HG03460 (cell line): ENCODE data around the gene CTSH.
"Not testable (repeated sequence)": the region's sequence is repeated elsewhere in the genome, so short reads cannot be mapped to it uniquely, and the experiment has no call there.

Experiments used
- ATAC-seq: cut with Tn5 transposase; IDR thresholded peaks from one replicate; pipeline ENCODE4 v1.9.1; 2021; ENCODE audit not compliant: unreplicated experiment

The CTSH gene

DNA sequence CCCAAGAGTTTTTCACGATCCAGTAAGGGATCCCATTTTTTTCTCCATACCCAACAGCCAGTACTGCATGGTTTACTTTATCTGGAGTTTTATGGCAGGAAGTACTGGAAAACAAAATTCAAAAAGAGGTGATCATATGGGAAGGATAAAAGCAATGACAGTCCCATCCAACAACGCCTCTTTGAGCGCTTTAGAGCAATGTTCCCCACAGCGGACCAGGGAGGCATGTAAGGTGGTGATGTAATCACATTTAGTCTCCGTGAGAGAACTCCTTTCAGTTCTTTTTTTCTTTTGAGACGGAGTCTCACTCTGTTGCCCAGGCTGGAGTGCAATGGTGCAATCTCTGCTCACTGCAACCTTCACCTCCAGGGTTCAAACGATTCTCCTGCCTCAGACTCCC, 21.8 kb downstream of the CTSH start:
- ATAC-seq: no peak

DNA sequence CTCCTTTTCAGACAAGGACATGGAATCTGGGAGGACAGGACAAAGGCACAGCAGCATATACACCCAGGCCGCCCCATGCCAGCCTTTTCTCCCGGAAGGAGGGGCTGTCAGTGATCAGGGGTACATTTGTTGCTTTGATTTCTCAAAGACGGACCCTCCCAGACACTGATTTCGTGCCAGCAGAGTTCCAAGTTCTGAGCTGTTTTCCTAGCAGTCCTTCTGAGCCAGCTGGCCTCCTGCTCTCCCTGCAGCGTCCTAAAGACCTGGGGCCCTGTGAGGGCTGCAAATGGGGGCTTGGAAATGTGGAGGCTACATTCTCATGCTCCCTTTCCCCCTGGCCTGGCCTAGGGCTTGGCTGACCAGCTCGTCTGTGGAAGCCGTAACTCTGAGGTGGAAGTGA, 22.3 kb downstream of the CTSH start:
- no peak for ATAC-seq

DNA sequence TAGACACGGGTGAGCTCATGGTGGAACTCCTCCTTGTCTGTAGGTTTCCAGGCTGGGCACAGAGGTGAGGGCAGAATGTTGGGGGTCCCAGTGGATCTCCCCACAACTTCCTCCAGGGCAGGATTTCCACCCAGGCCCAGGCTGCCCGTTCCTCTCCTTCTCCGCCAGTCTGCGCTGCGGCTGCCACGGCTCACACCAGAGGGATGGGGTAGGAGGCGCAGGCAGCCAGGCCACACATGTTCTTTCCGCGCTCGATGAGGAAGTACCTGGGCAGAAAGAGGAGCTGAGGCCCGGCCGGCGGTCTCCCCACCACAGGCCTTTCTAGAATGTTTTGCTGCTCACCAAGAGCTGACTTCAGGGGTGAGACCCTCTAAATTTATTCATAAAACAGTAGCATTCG, 22.9 kb downstream of the CTSH start:
- ATAC-seq: no peak

DNA sequence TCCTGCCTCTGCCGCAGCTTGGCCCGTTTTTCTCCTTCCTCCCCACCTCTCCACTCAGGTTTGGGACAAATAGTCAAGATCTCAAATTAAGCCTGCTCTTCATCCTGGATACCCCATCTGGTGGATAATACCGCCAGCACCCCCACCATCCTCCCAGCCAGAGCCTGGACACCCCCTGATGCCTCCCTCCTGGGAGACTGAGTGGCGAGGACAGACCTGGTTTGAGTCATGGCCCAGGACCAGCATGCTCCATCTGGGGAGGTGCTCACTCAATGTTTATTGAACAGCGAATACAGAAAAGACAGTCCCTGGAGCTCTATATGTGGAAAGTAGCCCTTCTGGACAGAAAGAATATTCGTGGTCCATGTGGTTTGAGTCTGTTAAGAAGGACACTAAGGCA, 23.3 kb downstream of the CTSH start:
- ATAC-seq: no peak

DNA sequence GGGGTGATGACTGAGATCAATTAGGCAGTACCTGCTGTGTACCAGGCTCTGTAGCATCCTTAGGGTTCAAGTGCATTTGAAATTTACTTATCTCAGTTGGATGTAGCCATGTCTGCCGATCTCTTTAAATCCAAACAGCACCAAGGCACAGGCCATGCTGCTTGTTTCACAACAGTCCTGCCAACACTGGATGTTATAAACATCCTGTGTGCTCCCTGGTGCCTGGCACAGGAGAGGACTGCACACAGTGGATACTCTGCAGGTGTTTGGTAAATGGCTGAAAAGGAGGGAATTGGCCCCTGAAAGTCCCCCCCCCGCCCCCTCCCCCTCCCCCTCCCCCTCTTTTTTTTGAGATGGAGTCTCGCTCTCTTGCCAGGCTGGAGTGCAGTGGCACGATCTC, 27.0 kb downstream of the CTSH start:
- ATAC-seq: no peak

DNA sequence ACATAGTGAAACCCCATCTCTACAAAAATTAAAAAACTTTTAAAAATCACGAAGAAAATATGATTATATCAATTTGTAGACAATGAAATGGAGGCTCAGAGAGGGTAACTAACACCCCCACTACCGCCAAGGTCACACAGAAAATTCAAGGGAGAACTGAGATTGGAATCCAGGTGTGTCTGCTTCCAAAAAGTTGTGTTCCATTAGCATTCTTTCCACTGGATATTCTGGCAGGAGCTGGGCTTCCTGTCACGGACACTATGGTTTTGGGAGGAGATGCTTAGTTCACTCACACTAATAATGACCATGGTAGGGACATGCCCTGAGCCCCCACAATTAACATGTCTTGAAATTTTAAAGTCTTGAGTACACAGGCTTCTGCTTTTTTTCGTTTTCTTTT, 28.8 kb downstream of the CTSH start:
- no peak for ATAC-seq

DNA sequence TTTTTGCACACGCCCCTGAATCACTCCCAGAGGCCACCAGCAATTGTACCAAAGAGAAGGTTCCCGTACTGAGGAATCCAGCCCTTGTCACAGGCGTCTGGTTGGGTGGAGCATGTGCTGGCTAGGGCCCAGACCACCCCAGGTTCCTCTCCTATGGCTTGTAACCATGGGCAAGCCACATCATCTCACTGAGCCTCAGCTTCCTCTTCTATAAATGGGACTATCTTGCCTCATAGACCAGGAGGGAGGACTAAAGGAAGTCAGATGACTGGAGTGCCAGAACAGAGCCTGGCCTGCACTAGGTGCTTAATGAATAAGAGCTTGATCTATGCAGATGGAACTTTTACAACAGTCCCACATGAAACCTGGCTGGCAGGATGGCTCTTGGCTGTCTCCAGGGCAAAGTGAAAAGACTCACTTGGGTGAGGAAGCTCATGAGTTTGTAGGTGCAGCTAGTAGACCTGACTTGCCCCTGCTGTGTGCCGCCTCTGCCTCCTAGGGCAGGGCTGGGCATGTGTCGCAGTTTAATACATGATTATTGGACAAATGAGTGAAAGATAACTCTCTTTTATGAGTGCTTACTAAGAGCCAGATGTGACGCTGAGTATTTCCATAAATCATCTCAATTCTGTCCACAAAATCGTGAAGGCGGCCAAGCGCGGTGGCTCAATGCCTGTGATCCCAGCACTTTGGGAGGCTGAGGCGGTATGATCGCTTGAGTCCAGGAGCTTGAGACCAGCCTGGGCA, 29.3 kb downstream of the CTSH start:
- ATAC-seq: no peak

DNA sequence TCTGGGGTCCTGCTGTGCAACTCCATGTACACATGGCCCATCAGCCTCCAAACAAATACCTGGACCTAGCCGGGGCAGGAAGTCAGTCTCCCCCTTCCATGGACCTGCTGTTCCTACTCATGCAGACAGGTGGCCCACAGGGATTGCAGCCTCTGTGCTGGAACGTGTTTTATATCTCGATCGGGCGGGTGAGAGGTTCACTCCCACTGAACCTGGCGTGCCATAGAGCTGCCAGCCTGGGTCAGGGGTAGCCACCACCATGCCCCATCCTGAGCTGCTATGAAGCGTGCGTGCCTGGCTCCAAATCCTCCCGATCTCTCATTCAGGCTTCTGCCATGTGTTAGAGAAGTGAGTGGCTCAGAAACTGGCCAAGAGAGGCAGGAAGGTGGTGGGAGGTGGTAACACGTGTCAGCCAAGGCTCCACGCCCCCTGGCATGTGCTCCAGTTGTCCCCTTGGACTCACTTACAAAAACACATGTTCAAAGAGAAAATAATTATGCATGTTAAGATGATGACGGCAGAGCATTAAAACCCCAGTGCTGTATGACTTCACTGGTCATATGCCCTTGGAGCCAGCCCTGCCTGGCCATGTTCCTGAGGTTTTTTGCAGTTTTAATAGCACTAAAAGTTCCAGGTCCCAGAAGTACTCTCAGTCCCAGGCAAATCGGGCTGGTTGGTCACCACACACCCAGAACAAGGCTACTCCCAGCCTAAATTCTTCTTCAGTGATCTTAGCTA, 30.6 kb downstream of the CTSH start:
- no peak for ATAC-seq

DNA sequence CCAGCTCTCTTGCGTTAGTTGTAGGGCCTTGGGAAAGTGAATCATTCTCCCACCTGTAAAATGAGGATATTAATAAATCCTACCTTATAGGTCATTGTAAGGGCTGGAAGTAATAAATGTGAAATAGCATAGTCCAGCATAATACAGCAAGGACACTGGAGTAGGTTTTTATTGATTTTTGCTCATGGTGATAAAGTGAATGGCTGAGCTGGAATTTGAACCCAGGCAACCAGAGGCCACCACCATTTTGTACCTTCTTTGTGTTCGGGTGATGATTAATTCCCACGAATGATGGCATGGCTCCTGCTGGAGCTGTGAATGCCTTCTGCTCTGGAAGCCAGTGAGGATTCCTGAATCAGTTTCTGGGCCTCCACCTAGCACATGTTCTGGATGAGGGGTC, 31.8 kb downstream of the CTSH start:
- no peak for ATAC-seq

DNA sequence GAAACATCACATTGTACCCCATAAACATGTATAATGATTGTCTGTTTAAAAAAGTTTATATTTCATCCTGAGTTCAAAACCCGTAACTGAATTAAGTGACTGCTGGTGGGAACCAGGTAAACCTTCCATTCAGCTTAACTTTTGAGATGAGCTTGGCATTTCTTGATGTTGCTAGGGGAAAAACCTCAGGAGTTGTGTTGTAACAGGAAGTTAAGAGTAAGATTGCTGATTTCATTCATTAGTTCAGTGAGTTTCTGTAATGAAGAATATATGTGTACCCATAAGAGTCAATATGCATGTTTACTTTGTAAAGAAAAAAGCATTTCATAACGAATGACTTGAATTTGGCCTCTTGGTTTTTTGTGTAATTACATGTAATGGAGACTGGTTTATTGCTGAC, 32.5 kb downstream of the CTSH start:
- no peak for ATAC-seq

DNA sequence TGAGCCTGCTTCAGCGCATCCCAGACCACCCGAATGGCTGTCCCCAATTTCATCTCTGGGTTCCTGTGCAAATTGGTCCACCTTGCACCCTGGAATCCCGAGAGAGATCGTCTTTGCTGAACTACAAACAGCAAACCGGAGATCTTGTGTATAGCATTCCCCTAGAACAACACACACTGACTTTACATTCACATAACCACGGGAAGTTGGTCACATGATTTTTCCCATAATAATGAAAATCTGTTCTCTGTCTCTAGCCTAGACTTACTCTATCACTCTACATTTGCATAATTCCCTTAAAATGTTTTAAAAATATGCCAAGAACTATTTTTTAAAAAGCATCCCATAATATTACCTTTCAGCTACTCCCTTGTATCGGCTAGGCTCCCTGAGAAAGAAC, 34.6 kb downstream of the CTSH start:
- ATAC-seq: no peak

DNA sequence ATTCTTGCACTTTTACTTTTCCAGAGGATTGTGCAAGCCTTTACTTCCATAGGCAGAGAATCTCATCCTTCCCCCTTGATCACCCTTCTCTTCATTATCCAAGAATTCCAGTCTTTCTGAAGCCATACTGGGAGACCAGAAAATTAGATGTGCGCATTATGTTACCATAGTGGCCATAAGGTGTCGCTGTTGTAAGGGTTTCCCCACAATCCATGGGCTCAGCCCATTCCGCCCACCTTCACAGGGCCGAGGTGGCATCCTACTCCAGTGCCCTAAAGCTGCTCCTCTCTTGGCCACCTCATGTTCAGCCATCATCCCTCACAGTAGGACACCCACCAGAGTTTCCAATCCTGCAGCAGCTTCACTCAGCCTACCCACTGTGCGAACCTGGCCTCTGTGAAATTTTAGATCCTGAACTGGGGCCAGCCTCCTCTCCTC, 35.0 kb downstream of the CTSH start:
- no peak for ATAC-seq

DNA sequence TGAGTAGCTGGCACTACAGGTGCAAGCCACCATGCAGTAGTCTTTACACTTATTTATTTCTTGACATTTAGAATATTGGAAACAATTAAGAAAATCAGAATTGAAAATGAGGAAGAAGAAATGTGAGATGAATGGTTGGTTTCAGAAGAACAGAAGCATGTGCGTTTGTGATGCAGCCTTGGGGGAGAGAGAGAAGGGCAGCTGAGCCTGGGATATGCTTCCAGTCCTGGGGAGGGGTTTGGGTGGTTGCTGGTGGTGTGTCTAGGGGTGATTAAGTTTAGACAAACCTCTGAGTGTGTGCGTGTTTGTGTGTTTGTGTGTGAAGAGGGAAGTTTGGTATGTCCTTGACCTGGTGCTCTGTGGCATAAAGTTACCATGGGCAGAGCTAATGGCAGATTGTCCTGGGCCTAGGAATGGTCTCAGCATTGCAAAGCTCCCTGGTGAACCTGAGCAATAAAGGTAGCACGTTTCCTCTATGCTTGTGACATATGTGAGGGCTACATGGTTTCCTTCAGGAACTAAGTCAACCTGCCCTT, 35.6 kb downstream of the CTSH start:
- ATAC-seq: no peak

DNA sequence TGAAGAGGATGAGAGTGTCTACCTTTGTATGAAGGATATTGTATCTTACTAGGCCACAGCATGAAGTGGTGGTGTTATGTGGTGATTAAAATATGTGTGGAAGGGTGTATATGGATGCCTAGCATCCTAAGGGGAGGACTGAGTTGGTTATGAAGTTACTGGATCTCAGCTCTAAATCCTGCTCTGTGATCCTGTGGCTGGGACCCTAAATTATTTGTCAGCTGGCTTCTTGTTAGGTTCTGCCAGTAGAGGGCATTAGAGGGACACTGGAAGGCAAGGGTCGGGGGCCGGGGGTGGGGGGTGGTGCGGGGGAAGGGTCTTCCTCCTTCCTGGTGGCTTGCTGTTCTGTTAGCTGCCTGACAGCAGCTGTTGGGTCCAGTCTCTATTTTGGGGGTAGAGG, 37.3 kb downstream of the CTSH start:
- ATAC-seq: no peak

DNA sequence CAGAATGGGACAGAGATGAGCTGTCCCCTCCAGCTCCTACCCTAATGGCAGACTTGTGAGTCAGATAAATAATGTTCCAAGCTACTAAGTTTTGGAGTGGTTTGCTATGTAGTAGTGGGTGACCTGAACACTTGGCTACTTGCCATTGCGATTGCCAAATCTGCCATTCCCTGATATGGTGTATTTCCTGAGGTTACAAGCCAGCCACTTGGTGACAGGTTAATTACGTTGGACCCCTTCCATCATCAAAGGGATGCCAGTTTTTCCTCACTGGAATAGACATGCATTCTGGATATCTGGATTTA, 38.6 kb downstream of the CTSH start:
- ATAC-seq: no peak

DNA sequence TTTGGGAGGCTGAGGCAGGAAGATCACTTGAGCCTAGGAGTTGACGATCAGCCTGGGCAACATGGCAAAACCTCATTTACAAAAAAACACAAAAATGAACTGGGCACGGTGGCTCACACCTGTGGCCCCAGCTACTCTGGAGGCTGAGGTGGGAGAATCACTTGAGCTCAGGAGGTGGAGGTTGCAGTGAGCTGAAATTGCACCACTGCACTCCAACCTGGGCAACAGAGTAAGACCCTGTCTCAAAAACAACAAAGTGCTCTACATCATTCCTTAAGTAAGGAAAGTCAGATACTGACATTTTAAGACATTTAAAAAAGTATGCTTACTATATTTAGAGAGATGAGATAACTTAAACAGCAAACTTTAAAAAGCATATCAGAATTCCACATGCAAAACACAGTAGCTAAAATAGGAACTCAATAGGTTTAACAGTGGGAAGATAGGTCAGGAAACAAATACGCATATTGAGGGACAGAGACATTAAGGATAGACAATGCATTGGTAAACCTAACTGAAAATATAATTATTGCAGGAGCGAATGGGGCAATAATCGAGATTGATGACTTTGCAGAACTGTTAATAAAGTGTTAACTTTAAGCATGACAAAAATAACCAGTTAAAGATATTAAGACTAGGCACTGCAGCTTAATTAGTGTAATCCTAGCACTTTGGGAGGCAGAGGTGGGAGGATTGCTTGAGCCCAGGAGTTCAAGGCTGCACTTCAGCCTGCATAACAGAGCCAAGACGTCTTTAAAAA, 40.1 kb downstream of the CTSH start:
- ATAC-seq: no peak

DNA sequence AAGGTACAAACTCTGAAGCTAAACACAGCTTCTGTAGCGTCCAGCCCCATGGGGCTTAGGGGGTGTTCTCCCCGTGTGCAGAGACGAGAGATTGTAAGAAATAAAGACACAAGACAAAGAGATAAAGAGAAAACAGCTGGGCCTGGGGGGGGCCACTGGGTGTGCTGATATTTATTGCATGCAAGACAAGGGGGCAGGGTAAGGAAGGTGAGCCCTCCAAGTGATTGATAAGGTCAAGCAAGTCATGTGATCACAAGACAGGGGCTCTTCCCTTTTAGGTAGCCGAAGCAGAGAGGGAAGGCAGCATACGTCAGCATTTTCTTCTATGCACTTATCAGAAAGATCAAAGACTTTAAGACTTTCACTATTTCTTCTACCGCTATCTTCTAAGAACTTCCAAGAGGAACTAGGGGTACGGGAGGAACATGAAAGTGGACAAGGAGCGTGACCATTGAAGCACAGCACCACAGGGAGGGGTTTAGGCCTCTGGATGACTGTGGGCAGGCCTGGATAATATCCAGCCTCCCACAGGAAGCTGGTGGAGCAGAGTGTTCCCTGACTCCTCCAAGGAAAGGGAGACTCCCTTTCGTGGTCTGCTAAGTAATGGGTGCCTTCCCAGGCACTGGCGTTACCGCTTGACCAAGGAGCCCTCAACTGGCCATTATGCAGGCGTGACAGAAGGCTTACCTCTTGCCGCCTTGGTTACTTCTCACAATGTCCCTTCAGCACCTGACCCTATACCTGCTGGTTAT, 42.4 kb downstream of the CTSH start:
- ATAC-seq: not testable (repeated sequence)

DNA sequence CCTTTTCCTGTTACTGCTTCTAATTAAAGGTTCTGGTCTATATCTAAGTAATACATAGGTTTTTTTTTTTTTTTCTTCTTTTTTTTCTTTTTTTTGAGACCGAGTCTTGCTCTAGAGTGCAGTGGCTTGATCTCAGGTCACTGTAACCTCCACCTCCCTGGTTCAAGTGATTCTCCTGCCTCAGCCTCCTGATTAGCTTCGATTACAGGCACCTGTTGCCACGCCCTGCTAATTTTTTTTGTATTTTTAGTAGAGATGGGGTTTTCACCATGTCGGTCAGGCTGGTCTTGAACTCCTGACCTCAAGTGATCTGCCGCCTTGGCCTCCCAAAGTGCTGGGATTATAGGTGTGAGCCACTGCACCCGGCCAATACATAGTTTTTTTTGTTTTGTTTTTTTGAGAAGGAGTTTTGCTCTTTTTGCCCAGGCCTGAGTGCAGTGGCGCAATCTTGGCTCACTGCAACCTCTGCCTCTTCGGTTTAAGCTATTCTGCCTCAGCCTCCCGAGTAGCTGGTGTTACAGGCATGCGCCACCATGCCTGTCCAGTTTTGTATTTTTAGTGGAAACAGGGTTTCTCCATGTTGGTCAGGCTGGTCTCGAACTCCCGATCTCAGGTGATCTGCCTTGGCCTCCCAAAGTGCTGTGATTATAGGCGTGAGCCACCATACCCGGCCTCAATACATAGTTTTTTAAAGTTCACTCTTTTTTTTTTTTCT, 43.9 kb downstream of the CTSH start:
- not testable (repeated sequence) for ATAC-seq

DNA sequence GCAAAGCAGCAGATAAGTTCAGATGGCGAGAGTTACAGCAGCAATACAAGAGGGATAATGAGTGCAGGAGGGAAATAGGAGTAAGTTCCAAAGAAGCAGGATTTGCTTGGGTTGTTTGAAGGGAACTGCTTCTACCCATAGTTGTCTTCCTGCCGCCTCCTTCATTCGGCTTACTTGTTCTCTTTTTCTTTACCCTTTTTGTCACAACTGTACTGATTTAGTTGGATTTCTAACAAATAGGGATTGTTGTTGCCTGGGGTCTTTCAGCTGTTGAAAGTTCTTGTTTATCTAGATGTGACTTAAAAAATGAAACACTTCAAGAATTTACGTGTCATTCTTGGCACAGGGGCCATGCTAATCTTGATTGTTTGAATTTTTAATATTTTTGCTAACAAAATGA, 46.3 kb downstream of the CTSH start:
- ATAC-seq: no peak

DNA sequence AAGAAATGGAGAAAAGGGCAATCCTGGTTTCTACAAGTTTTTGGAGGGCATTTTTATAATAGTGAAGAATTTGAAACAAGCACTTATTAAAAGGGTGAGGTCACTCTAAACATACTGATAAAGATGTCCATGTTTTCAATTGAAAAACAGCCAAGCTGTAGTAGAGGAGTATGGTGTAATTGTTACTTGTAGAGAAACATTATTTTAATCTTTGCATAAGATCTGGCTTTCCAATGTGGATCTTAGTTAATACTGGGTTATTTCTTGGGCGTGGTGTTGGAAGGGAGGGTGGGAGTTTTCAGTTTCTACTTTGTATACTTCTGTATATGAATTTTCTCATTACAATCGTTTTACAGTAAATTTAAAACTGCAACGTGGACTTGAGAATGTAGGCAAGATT, 49.4 kb downstream of the CTSH start:
- ATAC-seq: no peak

DNA sequence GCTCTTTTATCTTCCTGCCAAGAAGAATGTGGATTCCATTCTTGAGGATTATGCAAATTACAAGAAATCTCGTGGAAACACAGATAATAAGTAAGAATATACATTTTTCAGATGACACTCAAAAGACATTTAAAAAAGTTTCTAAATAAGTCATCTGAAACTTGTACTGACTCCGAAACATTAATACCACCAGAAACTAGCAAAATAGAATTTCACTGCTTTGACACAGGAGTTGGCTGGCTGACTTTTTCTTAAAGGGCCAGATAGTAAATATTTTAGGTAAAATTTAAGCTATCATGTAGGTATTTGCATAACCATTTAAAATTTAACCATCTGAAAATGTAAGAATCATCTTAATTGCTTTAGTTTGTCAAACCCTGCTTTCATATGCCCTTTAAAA, 51.3 kb downstream of the CTSH start:
- no peak for ATAC-seq
